COR-L47 (cell line): Measurements from ENCODE around the gene DNAJC2.
"Not testable (repeated sequence)": the region's sequence is repeated elsewhere in the genome, so short reads cannot be mapped to it uniquely, and the experiment has no call there.

Experiments
- DNase-seq: peaks from one replicate; lab custom pipeline; 2025; lab: John Stamatoyannopoulos, UW

Gene DNAJC2

DNA sequence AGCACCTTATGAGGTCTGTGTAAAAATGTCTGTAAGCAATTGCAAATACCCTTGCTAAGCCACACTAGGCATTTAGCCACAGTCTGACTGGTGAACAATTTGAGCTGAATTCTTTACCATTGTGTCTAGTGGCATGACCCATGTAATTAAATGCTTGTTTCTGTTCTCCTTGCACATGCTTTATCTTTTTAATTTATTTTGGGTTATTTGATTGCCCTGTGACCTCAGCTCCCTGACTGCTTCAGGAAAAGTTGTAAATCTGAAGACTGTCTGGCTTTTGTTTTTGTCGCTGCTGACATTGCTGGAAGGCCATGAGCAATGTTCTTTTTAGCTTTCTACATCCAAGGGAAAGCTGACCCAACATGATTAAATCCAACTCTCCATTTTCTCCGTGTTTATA is 78.3 kb downstream of the DNAJC2 start:
- DNase-seq = not testable (repeated sequence)

DNA sequence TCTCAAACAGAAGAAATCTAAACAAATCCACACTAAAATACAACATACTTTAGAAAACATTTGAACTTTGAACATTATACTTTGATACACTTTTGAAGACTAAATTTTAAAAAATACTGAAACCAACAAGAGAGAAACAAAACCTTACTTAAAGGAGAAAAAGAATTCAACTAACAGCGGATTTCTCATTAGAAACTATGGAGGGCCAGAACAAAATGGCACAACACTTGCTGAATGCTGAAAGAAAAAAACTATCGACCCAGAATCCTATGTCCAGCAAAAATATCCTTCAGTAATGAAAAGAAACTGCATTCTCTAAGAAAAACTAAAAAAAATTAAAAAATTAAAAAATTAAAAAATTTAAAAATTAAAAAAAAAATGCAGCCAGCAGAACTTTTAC is 80.5 kb downstream of the DNAJC2 start:
- not testable (repeated sequence) for DNase-seq
